K562 (cell line): Measurements from ENCODE around the gene TBX1. TPM values are rescaled to one million over a fixed set of nuclear protein-coding genes. Genes with fewer than 3 reads are reported as not detected.

Source experiments
- ARID2 ChIP-seq: fragments of 450-650 bp; IDR thresholded peaks from 2 replicates; pipeline ENCODE4 v1.6.1; 2017; ENCODE audit warnings: antibody characterized with exemption, mild to moderate bottlenecking
- ELF2 ChIP-seq: fragments of 250-450 bp; sonication (Bioruptor Pico); IDR thresholded peaks from 2 replicates; pipeline ENCODE4 v1.5.0; 2021; ENCODE audit warnings: mild to moderate bottlenecking
- GTF2A2 ChIP-seq: IDR thresholded peaks from 2 replicates; pipeline ENCODE4 v1.6.1; 2016; ENCODE audit warnings: mild to moderate bottlenecking, missing genetic modification characterization, missing compliant biosample characterization
- JUNB ChIP-seq: fragments of 450-650 bp; formaldehyde crosslinking; conservative IDR thresholded peaks from 2 replicates; pipeline ENCODE4 v1.4.0; 2020; ENCODE audit warnings: mild to moderate bottlenecking
- MEIS2 ChIP-seq: fragments of 450-650 bp; IDR thresholded peaks from 2 replicates; pipeline ENCODE4 v1.6.1; 2014; ENCODE audit warnings: mild to moderate bottlenecking; ENCODE audit not compliant: partially characterized antibody
- MYC ChIP-seq, 2 experiments: fragments of 250-450 bp in 1 of 2; sonication (Bioruptor Pico) in 1 of 2; IDR thresholded peaks; 2 replicates each; pipeline versions ENCODE4 v1.5.1 to v1.6.1; 2012 to 2021; ENCODE audit warnings: low read depth in 2 of 2, borderline replicate concordance in 1 of 2, improper control_type of control experiment in 1 of 2, low read length in 1 of 2, mild to moderate bottlenecking in 1 of 2, moderate library complexity in 1 of 2
- NR2C1 ChIP-seq, 2 experiments: fragments of 450-650 bp; IDR thresholded peaks; 2 replicates each; pipeline ENCODE4 v1.6.1; 2017; ENCODE audit warnings: mild to moderate bottlenecking in 2 of 2, antibody characterized with exemption in 1 of 2, inconsistent platforms in 1 of 2, missing compliant biosample characterization in 1 of 2, missing genetic modification characterization in 1 of 2
- OTX1 ChIP-seq: fragments of 450-650 bp; formaldehyde crosslinking; IDR thresholded peaks from 2 replicates; pipeline ENCODE4 v1.4.0; 2022; ENCODE audit warnings: mild to moderate bottlenecking
- RBM14 ChIP-seq: fragments of 200-400 bp; formaldehyde crosslinking; IDR thresholded peaks from 2 replicates; pipeline ENCODE4 v1.6.1; 2018; ENCODE audit warnings: low read depth, mild to moderate bottlenecking, low read length, moderate library complexity, borderline replicate concordance; ENCODE audit not compliant: insufficient read depth
- SMARCB1 ChIP-seq: IDR thresholded peaks from 2 replicates; pipeline ENCODE4 v1.6.1; 2011; ENCODE audit warnings: improper control_type of control experiment, low read depth; ENCODE audit not compliant: insufficient read length
- SOX6 ChIP-seq: fragments of 450-650 bp; IDR thresholded peaks from 2 replicates; pipeline ENCODE4 v1.6.1; 2014; ENCODE audit warnings: mild to moderate bottlenecking
- ZNF23 ChIP-seq: fragments of 250-450 bp; sonication (Bioruptor Pico); IDR thresholded peaks from 2 replicates; pipeline ENCODE4 v1.4.0; 2020; ENCODE audit warnings: mild to moderate bottlenecking
- ZNF384 ChIP-seq: IDR thresholded peaks from 2 replicates; pipeline ENCODE4 v1.6.1; 2012; ENCODE audit warnings: low read depth, low read length, improper control_type of control experiment
- polyA plus RNA-seq, 8 experiments: library from polyadenylated mRNA; depleted of rRNA in 4 of 8; stranded (reverse) in 5 of 8; unstranded in 3 of 8; fragments of >200 nt; fragmentation: Nextera tagmentation in 2 of 8; fragmentation: Illumina TruSeq in 1 of 8; extraction: Ambion mirVana in 2 of 8; extraction: Trizol in 1 of 8; gene quantifications; 2 replicates each; pipeline versions ENCODE4 v1.2.1 to v1.2.3, GENCODE V29; 2011 to 2014; ENCODE audit warnings: inconsistent platforms in 1 of 8, missing spikeins in 1 of 8
- total RNA-seq, 7 experiments: library from RNA; depleted of rRNA in 6 of 7; stranded (reverse); fragments of >200 nt in 6 of 7; fragmentation: Illumina TruSeq in 2 of 7; extraction: Trizol in 2 of 7; gene quantifications; 2 replicates each; pipeline versions ENCODE4 v1.2.1 to v1.2.3, GENCODE V29; 2011 to 2021; ENCODE audit warnings: low replicate concordance in 1 of 7
- TF ChIP-seq, protein P1 (sequence below): fragments of 250-450 bp; sonication (Bioruptor Pico); IDR thresholded peaks from 2 replicates; pipeline ENCODE4 v1.4.0; 2020
- TF ChIP-seq, protein P2 (sequence below): sonication (generic); formaldehyde crosslinking; IDR thresholded peaks from 2 replicates; pipeline ENCODE4 v1.4.0; 2020; ENCODE audit warnings: mild to moderate bottlenecking, missing genetic modification reagents
- TF ChIP-seq, protein P3 (sequence below): fragments of 450-650 bp; formaldehyde crosslinking; IDR thresholded peaks from 2 replicates; pipeline ENCODE4 v1.4.0; 2022; ENCODE audit warnings: mild to moderate bottlenecking, moderate library complexity

TBX1 gene
- total and polyA plus RNA-seq, 9 of the 15 experiments (the other 6 are each of a cell fraction or from before 2014, with no cell fraction given) = 0.07 to 35.0 (median 3.9) TPM

DNA sequence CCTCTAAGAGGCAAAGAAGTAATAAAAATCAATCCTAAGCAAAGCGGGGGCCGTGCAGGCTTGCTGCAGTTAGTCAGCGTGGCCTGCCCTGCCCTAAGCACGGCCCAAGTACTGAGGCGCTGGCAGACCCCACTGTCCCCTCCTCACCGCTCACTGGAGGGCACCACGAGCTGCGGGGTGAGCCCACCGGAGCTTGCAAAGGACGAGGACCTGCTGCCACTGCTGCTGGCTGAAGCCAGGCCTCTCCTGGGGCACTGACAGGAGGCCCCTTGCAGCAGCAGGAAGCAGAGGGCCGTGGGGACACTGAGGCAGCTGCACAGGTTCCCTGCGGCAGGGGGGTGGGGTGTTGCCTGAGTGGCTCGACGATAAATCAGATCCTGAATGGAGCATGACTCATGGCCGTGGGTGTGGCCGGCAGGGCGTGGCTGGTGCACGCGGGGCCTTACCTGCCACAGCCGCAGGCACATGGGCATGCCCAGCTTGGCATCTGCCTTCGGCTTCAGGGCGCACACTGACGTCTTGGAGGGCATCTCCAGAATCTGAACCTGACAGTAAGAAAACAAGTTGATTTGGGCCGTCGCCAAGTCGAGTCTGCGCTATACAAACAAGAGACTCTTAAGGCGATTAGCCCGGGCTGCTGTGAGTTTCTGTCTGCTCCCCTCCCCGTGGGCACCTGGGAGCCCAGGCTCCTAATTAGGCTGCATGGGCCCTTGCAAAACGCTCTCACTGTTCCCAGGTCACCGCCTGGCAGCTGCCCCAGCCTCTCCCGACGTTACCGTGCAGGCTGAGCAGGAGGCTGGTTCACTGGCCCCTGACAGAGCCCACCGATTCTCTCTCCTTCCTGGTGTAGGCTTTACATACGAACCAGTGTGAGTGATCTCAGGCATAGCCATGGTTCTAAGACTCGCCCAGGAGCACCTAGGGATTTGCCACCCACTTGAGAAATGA, 45.9 kb downstream of the TBX1 start (continued):
- TF ChIP-seq, protein P1, sequence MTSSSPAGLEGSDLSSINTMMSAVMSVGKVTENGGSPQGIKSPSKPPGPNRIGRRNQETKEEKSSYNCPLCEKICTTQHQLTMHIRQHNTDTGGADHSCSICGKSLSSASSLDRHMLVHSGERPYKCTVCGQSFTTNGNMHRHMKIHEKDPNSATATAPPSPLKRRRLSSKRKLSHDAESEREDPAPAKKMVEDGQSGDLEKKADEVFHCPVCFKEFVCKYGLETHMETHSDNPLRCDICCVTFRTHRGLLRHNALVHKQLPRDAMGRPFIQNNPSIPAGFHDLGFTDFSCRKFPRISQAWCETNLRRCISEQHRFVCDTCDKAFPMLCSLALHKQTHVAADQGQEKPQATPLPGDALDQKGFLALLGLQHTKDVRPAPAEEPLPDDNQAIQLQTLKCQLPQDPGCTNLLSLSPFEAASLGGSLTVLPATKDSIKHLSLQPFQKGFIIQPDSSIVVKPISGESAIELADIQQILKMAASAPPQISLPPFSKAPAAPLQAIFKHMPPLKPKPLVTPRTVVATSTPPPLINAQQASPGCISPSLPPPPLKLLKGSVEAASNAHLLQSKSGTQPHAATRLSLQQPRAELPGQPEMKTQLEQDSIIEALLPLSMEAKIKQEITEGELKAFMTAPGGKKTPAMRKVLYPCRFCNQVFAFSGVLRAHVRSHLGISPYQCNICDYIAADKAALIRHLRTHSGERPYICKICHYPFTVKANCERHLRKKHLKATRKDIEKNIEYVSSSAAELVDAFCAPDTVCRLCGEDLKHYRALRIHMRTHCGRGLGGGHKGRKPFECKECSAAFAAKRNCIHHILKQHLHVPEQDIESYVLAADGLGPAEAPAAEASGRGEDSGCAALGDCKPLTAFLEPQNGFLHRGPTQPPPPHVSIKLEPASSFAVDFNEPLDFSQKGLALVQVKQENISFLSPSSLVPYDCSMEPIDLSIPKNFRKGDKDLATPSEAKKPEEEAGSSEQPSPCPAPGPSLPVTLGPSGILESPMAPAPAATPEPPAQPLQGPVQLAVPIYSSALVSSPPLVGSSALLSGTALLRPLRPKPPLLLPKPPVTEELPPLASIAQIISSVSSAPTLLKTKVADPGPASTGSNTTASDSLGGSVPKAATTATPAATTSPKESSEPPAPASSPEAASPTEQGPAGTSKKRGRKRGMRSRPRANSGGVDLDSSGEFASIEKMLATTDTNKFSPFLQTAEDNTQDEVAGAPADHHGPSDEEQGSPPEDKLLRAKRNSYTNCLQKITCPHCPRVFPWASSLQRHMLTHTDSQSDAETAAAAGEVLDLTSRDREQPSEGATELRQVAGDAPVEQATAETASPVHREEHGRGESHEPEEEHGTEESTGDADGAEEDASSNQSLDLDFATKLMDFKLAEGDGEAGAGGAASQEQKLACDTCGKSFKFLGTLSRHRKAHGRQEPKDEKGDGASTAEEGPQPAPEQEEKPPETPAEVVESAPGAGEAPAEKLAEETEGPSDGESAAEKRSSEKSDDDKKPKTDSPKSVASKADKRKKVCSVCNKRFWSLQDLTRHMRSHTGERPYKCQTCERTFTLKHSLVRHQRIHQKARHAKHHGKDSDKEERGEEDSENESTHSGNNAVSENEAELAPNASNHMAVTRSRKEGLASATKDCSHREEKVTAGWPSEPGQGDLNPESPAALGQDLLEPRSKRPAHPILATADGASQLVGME (CRISPR knock-in tag) = peak; percentile 42; the same call in 1 of the 2 replicates
- TF ChIP-seq ARID2 = no peak
- TF ChIP-seq RBM14 = 0 out of 2 replicates have a peak, but pooled peaks have one; percentile 87
- peak; percentile 92 for TF ChIP-seq JUNB (CRISPR knock-in tag)
- no peak for TF ChIP-seq GTF2A2 (tag)
- no peak for TF ChIP-seq NR2C1 (IDR thresholded peaks at IDR 0.05)
- TF ChIP-seq NR2C1 (tag; IDR thresholded peaks at IDR 0.05) = no peak
- peak; percentile 100 for TF ChIP-seq MEIS2
- TF ChIP-seq ZNF384 = no peak
- TF ChIP-seq OTX1 (CRISPR knock-in tag) = no peak
- TF ChIP-seq SMARCB1 = peak; percentile 100
- TF ChIP-seq, protein P2, sequence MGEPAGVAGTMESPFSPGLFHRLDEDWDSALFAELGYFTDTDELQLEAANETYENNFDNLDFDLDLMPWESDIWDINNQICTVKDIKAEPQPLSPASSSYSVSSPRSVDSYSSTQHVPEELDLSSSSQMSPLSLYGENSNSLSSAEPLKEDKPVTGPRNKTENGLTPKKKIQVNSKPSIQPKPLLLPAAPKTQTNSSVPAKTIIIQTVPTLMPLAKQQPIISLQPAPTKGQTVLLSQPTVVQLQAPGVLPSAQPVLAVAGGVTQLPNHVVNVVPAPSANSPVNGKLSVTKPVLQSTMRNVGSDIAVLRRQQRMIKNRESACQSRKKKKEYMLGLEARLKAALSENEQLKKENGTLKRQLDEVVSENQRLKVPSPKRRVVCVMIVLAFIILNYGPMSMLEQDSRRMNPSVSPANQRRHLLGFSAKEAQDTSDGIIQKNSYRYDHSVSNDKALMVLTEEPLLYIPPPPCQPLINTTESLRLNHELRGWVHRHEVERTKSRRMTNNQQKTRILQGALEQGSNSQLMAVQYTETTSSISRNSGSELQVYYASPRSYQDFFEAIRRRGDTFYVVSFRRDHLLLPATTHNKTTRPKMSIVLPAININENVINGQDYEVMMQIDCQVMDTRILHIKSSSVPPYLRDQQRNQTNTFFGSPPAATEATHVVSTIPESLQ = no peak
- TF ChIP-seq MYC (IDR thresholded peaks at IDR 0.05; ENCODE audit: low read depth, low read length) = peak; percentile 93
- peak; percentile 80; the same call in 1 of the 2 replicates for TF ChIP-seq MYC (CRISPR knock-in tag; IDR thresholded peaks at IDR 0.05; ENCODE audit: borderline replicate concordance, low read depth)
- TF ChIP-seq ELF2 = no peak
- peak; percentile 81 for TF ChIP-seq SOX6
- TF ChIP-seq ZNF23 (CRISPR knock-in tag) = no peak
- TF ChIP-seq, protein P3, sequence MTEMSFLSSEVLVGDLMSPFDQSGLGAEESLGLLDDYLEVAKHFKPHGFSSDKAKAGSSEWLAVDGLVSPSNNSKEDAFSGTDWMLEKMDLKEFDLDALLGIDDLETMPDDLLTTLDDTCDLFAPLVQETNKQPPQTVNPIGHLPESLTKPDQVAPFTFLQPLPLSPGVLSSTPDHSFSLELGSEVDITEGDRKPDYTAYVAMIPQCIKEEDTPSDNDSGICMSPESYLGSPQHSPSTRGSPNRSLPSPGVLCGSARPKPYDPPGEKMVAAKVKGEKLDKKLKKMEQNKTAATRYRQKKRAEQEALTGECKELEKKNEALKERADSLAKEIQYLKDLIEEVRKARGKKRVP (CRISPR knock-in tag) = no peak
